ENCODE results near the gene MCF2L2. TPM values are rescaled to one million over a fixed set of nuclear protein-coding genes. Genes with fewer than 3 reads are reported as not detected.
A peak's percentile ranks its signal among the peaks of the same experiment; 100 is the strongest.

MCF2L2 gene
- total RNA-seq, 1 experiment from 2014 or later: 0.23 TPM

DNA sequence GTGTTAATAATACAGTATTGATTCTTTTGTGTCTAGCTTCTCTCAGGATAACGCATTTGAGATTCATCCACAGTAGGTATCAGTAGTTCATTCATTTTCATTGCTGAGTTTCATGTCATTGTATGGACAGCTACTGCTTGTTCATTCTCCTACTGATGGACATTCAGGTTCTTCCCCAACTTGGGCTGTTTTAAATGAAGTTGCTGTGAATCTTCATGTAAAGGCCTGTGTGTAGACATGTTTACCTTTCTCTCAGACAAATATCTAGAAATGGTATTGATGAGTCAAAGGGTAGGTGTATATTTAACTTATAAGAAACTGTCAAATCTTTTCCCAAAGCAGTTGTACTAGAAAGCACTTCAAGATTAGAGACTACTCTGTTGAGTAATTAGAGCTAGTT lies 26.7 kb downstream of the MCF2L2 start:
- DNase-seq (ENCODE audit: low read depth): no peak

DNA sequence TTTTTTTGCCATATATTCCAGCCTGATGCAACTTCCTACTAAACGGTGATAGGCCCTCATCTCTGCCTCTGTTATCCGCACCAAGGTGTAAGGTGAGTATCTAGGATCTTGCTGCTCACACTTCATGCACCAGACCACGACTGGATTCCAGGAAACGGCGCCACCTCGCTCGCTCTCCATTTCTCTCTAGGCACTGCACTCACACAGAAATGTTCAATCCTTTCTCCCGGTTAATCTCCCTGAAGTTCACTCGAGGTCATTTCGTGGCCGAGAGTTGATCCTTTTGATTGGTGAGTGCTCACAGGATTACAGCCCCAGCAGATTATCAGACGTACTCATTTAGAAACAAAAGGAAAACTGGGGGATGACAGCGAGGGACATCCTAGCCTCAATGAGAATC lies 28.1 kb downstream of the MCF2L2 start:
- DNase-seq (ENCODE audit: low read depth): no peak

DNA sequence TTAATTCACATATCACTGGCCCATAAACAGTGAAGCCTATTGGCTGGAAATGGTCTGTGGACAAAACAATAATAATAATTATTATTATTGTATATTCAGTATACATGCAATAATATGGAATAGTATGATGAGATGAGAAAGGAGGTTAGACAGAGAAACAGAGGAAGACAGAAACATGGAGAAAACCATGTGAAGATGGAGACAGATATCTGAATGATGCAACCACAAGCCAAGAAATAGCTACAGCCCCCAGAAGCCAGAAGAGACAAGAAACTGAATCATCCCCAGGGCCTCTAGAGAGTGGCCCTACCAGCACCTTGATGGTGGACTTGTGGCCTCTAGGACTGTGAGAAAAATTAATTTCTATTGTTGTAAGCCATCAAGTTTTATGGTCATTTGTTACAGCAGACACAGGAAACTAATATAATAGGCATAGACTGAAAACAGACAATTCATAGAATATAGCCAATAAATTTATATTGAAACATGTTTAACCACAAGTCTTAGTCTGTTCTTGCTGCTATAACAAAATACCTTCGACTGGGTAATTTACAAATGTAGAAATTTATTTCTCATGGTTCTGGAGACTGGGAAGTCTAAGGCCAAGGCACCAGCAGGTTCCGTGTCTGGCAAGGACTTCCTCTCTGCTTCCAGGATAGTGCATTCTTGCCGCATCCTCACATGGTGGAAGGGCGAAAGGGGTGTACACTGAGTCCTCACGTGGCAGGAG lies 31.6 kb downstream of the MCF2L2 start:
- no peak for DNase-seq (ENCODE audit: low read depth)

DNA sequence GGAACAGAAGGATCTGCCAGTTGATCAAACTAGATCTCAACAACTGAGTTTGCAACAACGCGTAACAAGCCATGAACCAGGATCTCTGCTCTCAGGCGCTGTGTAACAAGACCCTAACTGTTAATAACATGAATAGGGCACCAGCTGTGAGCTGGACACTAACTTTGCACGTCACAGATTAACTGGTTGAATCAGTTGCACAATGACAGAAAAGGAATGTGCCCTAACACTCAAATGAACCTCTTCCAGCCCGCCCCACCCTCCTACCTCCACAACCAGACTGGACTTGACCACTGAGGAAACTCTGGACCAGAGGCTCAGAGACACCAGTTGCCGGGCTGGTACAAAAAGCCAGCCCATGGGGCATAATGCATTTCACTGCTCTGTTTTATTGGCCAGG lies 34.3 kb downstream of the MCF2L2 start:
- DNase-seq (ENCODE audit: low read depth): no peak

DNA sequence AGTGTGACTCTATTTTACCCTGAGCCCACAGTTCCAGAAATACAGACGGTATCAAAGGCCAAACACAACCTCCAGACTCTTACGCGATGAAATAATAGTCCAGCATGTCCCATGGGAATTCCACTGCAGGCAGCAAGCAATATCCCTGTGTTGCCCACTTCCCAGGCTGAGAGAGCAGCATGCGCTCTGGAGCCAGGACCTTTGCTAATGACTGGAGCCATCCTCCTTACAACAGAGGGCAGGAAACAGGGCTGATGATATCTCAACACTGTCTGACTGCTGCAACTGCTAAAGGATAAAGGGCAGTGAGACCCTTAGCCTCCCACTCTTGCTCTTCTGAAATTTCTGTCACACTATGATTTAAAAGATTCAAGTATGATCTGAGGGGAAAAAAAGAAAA lies 34.8 kb downstream of the MCF2L2 start:
- DNase-seq (ENCODE audit: low read depth): no peak

DNA sequence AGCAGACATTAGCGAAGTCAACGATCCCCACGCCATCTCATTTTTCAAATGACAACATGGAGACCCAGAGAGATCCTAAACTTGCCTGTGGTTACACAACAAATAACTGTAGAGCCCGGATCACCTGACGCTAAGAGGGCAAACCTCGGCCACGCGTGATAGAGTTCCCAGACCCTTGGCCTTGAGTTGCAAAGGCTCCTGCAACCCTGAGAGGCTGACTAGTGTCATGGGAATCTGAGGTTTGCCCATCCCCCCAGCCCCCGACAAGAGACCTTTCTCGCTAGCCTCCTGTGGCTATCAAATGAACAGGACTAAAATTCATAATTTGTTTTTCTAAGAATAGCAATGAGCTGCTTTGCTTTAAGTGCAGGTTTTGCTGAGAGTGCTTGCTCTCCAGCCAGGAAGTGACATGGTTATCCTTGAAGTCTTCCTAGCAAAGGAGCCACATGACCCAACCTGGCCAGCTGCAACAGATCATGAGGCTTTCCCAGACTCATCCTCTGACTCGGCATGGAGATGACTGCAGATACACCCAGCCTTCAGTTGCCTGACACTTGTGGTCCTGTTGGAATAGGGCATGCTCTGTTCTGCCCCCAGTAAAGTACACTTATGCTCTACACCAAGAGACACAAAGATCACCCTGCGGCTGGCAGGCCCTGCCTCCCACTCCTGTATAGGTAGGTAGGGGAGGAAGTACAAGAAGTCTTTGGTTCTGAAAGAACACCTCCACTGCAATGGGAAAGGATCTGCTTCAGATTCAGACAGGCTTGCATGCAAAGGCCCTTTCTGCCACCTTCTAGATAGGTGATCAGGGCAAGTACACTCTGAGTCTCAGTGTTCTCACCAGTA lies 36.0 kb downstream of the MCF2L2 start:
- DNase-seq (ENCODE audit: low read depth): peak; percentile 42

DNA sequence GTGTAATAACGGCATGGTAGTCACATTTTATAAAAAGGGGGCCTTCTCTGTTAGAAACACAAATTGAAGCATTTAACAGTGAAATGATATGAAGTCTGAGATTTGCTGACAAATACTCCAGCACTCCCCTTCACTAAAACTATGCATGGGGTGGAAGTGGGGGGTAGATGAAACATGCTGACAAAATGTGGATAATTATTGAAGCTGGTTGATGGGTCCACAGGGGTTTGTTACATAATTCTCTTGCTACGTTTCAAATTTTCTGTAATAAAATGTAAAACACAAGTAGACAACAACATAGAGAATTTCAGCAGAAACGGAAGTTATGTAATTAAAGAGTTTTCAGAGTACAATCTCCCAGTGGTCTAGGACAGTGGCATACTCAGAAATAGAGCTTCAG lies 37.0 kb downstream of the MCF2L2 start:
- no peak for DNase-seq (ENCODE audit: low read depth)

DNA sequence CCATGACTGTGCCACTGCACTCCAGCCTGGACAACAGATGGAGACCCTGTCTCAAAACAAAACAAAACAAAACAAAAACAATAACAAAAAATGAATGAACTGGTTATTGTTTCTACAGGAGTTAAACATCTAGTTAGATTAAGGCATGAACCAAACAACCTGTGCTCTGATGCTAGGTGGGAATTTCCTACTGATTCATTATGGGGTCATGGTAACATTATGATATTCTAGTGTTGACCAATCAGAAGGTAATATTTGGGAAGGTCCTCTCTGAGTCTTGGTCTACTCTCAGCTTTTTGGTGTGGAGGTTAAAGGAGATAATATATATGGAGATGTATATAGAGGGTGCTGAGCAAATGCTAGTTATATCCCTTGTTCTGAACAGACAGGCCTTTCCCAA lies 37.6 kb downstream of the MCF2L2 start:
- no peak for DNase-seq (ENCODE audit: low read depth)

DNA sequence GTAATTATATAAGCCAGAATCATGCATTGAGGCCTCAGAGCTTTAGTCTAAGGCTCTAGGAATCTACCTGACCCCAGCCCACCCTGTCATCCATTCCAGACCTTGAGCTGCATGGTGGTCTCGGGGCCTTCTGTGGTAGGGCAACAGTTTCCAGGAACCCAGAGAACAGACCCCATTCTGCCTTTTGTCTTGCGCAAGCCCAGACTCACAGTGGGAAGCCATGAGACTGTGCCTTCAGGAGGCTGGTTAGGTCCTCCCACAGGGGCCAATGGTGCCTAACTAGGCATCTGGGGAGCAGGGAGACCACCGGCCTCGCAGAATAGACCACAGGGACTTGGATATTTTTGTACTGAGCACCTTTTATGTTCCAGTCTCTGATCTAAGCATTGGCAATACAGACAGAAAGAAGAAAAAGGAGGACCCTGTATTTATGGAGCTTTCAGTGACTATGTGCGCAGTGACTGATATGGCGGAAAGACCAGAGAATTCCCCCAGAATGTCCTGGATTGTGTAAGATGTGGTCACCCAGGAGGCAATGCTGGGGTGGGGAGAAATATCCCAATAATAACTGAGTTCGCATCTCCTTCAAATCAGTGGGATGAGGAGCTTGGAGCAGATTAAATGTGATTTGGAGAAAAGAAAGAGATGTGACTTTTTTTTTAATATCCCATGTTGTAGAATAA lies 40.1 kb downstream of the MCF2L2 start:
- no peak for DNase-seq (ENCODE audit: low read depth)

DNA sequence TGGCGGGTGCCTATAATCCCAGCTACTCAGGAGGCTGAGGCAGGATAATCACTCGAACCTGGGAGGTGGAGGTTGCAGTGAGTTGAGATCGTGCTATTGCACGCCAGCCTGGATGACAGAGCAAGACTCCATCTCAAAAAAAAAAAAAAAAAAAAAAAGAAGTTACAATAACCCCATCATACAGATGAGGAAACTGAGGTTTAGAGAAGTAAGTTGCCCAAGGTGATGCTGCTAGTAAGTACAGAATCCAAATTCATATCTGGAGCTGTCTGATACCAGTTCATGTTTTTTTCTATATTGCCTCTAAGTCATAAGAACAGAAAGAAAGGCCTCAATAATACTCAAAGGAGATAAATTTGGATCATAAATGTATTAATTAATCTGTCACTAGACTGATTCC lies 40.6 kb downstream of the MCF2L2 start:
- no peak for DNase-seq (ENCODE audit: low read depth)

DNA sequence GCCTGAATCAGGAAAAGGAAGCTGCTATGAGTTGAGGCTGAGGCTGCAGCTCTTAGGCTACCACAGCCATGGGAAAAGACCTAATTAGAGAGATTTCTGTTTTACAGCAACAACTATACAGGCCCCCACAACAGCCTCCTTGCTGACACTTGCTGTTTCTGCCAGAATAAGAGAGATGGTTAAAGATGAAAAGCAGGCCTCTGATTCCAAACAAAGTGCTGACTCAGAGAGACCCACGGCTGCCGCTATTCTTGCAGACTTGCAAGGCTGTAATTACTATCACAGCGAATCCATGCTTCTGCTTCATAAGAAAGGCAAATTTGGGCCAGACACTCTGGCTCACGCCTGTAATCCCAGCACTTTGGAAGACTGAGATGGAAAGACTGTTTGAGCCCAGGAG lies 41.8 kb downstream of the MCF2L2 start:
- no peak for DNase-seq (ENCODE audit: low read depth)

DNA sequence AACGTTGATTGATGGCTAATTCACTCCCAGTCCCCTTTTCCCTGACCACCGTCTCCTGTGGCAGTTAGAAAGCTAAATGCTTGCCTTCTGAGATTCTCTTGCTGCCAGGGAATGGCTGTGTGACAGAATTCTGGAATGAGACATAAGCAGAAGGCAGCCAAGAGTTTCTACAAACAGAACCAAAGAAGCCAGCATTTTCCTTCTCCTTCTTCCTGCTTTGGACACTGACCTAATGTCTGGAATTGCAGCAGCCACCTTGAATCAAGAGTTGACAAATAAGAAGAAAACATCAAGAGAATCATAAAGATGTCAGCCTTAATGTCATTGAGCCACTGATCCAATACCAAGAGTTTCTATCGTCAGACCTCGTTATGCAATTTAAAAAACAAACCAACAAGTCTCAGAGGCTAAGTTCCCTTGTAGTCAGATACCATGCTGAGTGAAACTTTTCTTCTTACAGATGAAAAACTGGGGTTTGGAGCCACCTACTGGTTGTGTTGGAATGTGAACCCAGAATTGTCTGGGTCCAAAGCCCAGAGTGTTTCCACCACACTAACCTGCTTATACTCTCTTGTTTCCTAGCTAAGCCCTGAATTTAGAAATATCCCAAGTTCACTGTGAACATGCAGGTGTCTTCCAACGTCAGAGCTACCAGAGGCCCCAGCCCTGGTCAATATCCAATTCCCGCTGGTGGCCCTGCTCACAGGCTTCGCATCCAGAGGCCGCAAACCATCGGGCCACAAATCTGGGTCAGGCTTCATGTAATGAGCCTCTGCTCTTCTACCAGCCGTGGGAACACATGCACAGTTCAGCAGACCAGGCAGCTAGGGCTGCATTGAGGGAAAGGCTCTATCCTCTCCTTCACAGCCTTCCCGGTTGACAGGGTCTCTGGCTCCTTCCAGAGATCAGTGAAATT lies 42.5 kb downstream of the MCF2L2 start:
- peak; percentile 68 for DNase-seq (ENCODE audit: low read depth)

DNA sequence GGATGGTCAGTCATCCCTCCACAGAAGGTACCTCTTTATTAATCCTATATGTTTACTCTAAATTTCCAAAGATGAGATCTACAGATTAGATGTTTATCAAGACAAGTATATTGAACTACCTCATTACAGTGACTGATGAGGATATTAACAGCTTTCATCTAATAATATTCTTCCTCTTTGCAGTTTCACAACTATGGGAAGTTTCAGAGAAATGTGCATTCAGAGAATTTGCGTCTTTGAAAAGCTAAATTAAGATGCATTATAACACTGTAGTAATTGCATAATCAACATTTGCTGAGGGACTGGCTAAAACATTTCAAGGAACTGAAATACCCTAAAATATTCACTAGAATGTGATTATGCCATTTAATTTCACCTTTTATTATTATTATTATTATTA lies 46.7 kb downstream of the MCF2L2 start:
- DNase-seq (ENCODE audit: low read depth): no peak

DNA sequence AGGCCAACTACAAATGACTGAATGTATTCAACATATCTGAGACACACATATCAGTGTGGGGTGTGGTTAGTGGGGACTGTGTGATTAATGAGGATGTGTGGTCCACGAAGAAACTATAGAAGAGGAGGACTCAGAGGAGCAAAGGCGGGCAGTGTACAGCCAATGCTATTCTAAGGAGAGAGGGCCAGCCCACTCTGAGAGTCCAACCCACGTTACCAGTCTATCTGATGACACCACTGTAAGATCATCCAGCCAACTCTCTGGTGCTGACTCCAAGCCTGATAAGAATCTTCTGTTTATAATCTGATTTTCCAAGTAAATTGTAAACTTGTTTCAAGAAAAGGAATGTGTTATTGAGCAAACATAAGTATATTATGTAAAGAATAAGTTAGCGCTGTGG lies 47.2 kb downstream of the MCF2L2 start:
- peak; percentile 87 for DNase-seq (ENCODE audit: low read depth)

DNA sequence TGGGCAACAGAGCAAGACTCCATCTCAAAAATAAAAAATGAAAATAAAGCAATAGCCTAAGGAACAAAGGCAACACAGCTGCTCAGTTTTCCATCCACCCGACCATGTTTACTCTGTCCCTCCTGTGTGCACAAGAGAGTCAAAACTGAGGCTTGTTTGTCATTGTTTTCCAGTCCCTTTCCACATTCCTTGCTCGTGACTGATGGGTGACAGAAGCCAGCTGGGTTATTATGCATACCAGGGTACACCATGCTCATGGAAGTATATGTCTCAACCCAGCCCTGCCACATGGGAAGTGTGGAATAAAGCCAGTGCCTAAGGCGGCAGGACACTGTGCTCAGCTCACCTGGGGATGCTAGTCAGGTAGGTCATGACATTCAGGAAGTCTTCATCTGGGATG lies 49.5 kb downstream of the MCF2L2 start:
- no peak for DNase-seq (ENCODE audit: low read depth)

DNA sequence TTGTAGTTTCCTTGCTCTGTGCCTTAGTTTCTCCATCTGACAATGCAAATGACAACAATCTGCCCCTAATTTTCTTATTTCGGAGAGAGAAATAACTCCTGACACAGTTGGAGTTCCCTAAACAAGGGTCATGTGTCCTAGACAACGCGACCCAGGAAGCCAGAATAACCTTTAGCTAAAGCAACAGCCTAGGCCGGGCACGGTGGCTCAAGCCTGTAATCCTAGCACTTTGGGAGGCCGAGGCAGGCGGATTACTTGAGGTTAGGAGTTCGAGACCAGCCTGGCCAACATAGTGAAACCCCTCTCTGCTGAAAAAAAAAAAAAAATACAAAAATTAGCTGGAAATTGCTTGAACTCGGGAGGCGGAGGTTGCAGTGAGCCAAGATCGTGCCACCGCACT lies 49.9 kb downstream of the MCF2L2 start:
- DNase-seq (ENCODE audit: low read depth): no peak

DNA sequence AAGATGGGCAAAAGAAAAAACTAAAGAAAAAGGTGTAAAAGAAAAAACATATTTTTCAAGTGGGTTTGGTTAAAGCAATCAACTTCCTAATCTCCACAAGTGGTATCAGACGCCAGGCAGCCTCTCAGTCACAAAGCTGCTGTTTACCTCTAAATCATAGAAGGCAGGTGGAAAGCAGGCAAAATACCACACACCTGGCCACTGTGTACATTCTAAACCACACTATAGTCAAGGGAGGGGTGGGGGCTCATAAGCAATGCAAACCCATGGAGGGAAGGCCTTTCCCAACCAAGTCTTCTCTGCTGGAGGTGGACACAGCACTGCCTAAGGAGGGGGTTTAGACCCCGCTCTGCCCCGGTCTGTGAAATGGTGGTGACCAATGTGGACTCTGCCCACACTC lies 50.4 kb downstream of the MCF2L2 start:
- DNase-seq (ENCODE audit: low read depth): no peak

DNA sequence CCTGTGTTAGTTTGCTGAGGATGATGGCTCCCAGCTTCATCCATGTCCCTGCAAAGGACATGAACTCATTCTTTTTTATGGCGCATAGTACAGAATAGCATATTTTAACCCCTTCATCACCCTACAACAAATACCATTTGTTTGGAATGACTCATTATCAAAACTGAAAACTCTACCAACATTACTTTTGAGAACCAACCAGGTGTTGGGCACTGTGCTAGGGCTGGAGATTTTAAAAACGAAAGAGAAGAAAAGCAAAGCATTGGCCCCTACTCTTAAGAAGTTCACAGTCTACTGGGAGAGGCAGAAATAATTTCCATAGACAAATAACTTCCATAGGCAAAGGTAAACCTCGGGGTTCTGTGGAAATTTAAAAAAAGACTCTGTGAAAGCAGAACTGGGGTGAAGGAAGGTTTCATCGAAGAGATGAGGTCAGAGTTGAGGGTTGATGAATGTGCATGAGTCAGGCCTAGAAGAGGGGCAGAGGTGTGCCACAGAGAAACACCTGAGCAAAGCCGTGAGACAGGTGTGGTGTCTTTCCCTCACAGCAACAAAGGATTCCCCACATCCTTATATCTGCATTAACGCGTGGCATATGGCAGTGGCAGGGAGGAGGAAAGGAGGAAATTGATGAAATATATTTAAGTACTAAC lies 51.0 kb downstream of the MCF2L2 start:
- DNase-seq (ENCODE audit: low read depth): peak; percentile 28

DNA sequence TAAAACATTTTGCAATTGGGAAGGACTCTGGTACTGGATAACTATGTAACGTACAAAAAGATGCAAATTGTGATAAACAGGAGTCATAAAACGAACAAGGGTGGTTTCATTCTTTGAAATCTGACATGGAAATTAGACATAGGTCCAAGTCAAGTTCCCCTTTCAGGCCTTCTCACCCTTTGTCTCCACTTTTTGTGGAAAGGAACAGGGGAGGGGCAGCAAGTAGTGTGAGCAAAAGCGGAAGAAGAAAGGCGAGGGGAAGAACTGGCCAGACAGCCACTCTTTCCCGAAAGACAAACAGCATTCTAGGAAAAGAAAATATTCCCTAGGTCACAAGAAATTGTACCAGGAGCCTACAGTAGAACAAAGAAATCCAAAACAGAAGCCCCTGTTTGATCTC lies 52.6 kb downstream of the MCF2L2 start:
- DNase-seq (ENCODE audit: low read depth): no peak

DNA sequence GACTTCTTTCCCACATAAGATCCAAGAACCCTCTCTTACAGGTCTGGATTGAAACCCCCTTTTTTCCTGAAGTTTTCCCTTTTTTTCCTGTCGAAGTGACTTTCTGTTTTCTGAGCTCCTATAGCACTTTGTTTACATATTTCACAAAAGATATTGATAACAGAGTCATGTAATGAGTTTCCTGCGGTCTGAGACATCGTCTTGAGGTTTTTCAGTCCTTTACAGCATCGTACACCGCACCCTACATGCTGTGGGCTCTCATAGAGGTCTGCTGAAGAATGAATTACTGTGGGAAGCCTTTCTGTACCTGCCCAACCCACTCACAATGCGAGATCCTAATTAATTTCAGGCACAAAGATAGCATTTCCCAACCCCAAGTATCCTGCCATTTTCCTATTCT lies 53.1 kb downstream of the MCF2L2 start:
- DNase-seq (ENCODE audit: low read depth): no peak

DNA sequence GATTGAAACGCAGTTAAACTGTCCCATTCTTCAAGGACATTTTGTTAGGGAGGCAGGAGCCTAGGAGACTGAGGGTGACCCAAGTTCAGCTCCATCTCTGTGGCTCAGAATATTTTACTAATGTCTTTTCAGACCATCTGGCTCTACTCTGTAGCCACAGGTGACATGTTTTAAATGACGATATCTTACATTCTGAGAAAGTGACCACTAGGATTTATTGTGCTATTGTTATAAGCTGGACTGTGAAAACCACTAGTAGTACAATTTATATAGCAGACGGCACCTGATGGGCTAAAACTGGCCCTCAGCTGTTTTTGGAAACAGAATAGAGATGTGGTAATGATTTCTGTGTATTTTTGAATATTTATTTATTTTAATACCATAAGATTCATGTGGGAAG lies 55.5 kb downstream of the MCF2L2 start:
- no peak for DNase-seq (ENCODE audit: low read depth)
